PFSK-1 (cell line): ENCODE measurements around the gene RIPOR2.

Experiments
- FOXP2 ChIP-seq: optimal IDR thresholded peaks from 2 replicates; pipeline ENCODE3; 2011; ENCODE audit warnings: borderline replicate concordance, control low read depth, inconsistent platforms; ENCODE audit not compliant: insufficient read depth; ENCODE audit errors: extremely low read length, extremely low read depth
- POLR2AphosphoS5 ChIP-seq: IDR thresholded peaks from 2 replicates; pipeline ENCODE4 v1.6.1; 2012; ENCODE audit warnings: low read depth, mild to moderate bottlenecking, control low read depth, low read length, moderate library complexity
- SIN3A ChIP-seq: IDR thresholded peaks from 2 replicates; pipeline ENCODE4 v1.6.1; 2012; ENCODE audit warnings: mild to moderate bottlenecking, low read length, moderate library complexity, borderline replicate concordance; ENCODE audit not compliant: insufficient read depth
- TAF1 ChIP-seq: IDR thresholded peaks from 2 replicates; pipeline ENCODE4 v1.6.1; 2012; ENCODE audit warnings: low read length, control low read depth, borderline replicate concordance; ENCODE audit not compliant: insufficient read depth
- TF ChIP-seq, protein P1 (sequence below), 2 experiments: IDR thresholded peaks; 2 replicates each; pipeline versions ENCODE4 v1.6.1 to v1.8.0; 2011 to 2012; ENCODE audit warnings: low read depth in 2 of 2, low read length in 2 of 2, control low read depth in 1 of 2, inconsistent platforms in 1 of 2, mild to moderate bottlenecking in 1 of 2, moderate library complexity in 1 of 2; ENCODE audit not compliant: insufficient read depth in 1 of 2

The RIPOR2 gene

DNA sequence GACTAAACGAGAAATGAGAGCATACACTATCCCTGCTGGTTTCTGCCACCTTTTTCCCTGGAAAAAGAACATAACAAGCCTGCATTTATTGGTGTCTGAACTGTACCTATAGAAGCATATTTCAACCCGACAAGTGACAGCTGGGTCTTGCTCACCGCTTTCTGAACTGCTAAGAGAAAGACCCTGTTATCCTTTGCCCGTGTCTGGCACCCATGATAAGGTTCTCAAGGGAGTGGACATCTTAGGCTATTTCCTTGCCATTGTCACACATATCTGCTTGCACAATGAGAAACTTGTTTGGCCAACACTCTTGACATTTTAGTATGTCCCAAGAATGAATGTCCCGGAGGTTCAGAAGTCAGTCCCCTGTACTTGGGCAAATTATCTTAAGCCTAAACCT is 19.3 kb downstream of the RIPOR2 start:
- TF ChIP-seq, protein P1, sequence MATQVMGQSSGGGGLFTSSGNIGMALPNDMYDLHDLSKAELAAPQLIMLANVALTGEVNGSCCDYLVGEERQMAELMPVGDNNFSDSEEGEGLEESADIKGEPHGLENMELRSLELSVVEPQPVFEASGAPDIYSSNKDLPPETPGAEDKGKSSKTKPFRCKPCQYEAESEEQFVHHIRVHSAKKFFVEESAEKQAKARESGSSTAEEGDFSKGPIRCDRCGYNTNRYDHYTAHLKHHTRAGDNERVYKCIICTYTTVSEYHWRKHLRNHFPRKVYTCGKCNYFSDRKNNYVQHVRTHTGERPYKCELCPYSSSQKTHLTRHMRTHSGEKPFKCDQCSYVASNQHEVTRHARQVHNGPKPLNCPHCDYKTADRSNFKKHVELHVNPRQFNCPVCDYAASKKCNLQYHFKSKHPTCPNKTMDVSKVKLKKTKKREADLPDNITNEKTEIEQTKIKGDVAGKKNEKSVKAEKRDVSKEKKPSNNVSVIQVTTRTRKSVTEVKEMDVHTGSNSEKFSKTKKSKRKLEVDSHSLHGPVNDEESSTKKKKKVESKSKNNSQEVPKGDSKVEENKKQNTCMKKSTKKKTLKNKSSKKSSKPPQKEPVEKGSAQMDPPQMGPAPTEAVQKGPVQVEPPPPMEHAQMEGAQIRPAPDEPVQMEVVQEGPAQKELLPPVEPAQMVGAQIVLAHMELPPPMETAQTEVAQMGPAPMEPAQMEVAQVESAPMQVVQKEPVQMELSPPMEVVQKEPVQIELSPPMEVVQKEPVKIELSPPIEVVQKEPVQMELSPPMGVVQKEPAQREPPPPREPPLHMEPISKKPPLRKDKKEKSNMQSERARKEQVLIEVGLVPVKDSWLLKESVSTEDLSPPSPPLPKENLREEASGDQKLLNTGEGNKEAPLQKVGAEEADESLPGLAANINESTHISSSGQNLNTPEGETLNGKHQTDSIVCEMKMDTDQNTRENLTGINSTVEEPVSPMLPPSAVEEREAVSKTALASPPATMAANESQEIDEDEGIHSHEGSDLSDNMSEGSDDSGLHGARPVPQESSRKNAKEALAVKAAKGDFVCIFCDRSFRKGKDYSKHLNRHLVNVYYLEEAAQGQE (IDR thresholded peaks at IDR 0.05; ENCODE audit: insufficient read depth in 1 of 2, low read depth in 2 of 2, low read length in 2 of 2): no peak
- TF ChIP-seq TAF1: no peak
- no peak for TF ChIP-seq SIN3A
- no peak for TF ChIP-seq POLR2AphosphoS5
- TF ChIP-seq FOXP2: no peak

DNA sequence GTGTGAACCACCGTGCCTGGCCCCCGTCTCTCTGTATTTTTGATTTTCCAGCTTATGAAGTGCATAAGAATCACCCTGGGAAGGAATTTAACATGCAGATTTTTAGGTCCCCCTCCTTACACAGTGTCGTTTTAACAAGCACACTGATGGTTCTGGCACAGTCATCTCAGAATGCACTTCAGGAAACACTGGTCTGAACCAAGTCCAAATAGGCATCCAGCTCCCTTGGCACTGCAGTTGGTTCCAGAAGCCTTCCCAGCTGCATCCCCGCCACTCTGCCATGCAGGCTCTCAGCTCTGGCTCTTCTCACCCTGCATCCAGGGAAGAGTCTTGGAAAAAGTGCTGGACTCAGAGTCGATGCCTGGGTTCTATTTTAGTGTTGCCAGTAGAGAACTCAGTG is 20.1 kb downstream of the RIPOR2 start:
- TF ChIP-seq TAF1 (no peak), SIN3A (no peak), POLR2AphosphoS5 (no peak), FOXP2 (no peak)
- TF ChIP-seq, protein P1 (IDR thresholded peaks at IDR 0.05; ENCODE audit: insufficient read depth in 1 of 2, low read depth in 2 of 2, low read length in 2 of 2): no peak

DNA sequence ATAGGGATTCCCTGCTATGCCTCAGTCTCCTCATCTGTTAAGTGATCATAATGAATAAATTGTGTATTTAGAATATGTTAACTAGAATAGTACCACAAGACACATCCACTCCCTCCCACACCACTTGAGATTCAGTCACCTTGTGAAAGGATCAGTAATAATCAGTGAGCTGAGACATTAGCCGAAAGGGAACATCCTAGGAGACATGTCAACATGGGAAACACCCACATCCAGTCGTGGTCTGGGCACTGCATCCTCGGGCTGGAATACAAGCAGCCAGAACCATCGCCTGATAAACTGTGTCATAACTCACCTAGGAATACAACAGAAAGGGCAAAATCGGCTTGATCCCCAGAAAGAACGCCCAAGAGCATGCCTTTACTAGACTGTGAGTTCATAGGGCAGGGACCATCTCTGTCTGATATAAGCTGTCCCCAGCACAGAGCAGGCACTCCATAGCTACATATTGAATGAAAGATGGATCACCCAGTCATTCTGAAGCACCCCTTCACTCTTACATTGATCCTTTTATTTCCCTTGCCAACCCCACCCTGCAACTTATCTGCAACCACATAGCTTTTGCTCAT is 23.9 kb downstream of the RIPOR2 start:
- TF ChIP-seq TAF1 (no peak), FOXP2 (no peak), POLR2AphosphoS5 (no peak), SIN3A (no peak)
- TF ChIP-seq, protein P1 (IDR thresholded peaks at IDR 0.05; ENCODE audit: insufficient read depth in 1 of 2, low read depth in 2 of 2, low read length in 2 of 2): no peak

DNA sequence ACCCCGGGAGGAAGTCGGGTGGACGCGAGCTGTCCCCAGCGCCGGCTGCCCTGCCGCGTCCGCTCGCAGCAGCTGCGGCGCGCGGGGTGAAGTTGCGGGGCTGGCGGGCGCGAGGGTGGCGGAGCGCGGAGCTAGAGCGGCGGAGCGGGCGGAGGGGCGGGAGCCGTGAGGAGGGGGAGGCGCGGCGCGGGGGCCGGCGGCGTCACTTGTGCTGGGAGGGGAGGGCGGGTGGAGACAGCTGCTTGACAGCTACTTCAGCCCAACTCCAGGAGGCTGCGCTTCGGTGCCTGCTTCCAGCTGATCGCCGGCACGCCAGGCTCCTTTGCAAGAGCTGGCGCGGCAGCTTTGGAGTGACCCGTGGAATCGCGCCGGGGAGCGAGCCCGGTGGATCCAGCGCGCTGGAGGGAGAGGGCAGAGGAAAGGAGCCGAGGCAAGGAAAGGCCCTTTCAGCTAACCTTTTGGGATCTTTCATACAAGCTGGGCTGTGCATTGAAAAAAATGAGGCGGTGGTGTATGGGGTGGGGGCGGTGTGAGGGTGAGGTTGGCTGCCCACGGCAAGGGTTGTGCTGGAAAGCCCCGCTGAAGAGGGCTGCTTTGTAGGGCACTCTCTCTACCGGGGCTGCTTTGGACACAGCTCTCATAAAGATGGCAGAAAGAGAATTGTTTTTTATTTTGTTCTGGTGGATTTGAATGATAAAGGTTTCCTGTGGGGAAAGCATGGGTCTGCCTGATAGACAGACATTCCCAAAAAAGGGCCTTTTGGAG is 24.6 kb downstream of the RIPOR2 start:
- TF ChIP-seq FOXP2 (no peak), TAF1 (no peak), SIN3A (no peak), POLR2AphosphoS5 (no peak)
- TF ChIP-seq, protein P1 (IDR thresholded peaks at IDR 0.05; ENCODE audit: insufficient read depth in 1 of 2, low read depth in 2 of 2, low read length in 2 of 2): no peak
